IMR-90 (cell line): ENCODE results near the gene FAIM2. TPM values are rescaled to one million over a fixed set of nuclear protein-coding genes. Genes with fewer than 3 reads are reported as not detected.

Experiments used
- ATAC-seq: fragments of 200-7000 bp; cut with Tn5 transposase; 2 replicates; pipeline ENCODE4 v1.9.1; 2020; ENCODE audit warnings: low read depth, mild to moderate bottlenecking, moderate library complexity
- BruUV-seq: library from RNA; stranded (reverse); fragments of 400-500 nt; replicated peaks from 2 replicates; lab custom pipeline; 2021; lab: Mats Ljungman, UMichigan
- CTCF ChIA-PET: fragments of 300-600 bp; formaldehyde crosslinking; extraction: SDS; loops from one replicate; lab custom pipeline; 2021; ENCODE audit warnings: antibody characterized with exemption; lab: Yijun Ruan, JAX
- POLR2A ChIA-PET: fragments of 300-600 bp; sonication (Branson Sonifier 250); formaldehyde crosslinking; loops from one replicate; lab custom pipeline; 2022; ENCODE audit warnings: antibody characterized with exemption; ENCODE audit not compliant: unreplicated experiment; lab: Charles Lee
- DNase-seq: peaks from one replicate; pipeline ENCODE4 v3.0.0; 2013
- H2AFZ ChIP-seq: replicated peaks from 2 replicates; pipeline ENCODE3; 2013; ENCODE audit warnings: low read length, mild to moderate bottlenecking; ENCODE audit not compliant: poor library complexity
- H2AK5ac ChIP-seq: 2 replicates; pipeline ENCODE4 v1.6.1; 2013; ENCODE audit warnings: low read depth, low read length, inconsistent platforms
- H2AK9ac ChIP-seq: replicated peaks from 2 replicates; pipeline ENCODE3; 2013; ENCODE audit warnings: mild to moderate bottlenecking, low read depth, low read length, moderate library complexity; ENCODE audit not compliant: poor library complexity
- H2BK120ac ChIP-seq: 2 replicates; pipeline ENCODE4 v1.6.1; 2013; ENCODE audit warnings: low read depth, low read length, inconsistent platforms
- H2BK15ac ChIP-seq: 3 replicates; pipeline ENCODE4 v1.6.1; 2013; ENCODE audit warnings: low read depth, low read length, inconsistent platforms
- H2BK20ac ChIP-seq: 2 replicates; pipeline ENCODE4 v1.6.1; 2013; ENCODE audit warnings: low read depth, mild to moderate bottlenecking, inconsistent platforms, low read length, moderate library complexity
- H2BK5ac ChIP-seq: 2 replicates; pipeline ENCODE4 v1.6.1; 2013; ENCODE audit warnings: mild to moderate bottlenecking, low read depth, low read length, inconsistent platforms; ENCODE audit not compliant: poor library complexity, severe bottlenecking
- H3K14ac ChIP-seq: replicated peaks from 2 replicates; pipeline ENCODE4 v1.6.1; 2013; ENCODE audit warnings: low read depth, low read length, inconsistent platforms
- H3K18ac ChIP-seq: 2 replicates; pipeline ENCODE4 v1.6.1; 2013; ENCODE audit warnings: low read depth, low read length, control low read depth
- H3K23ac ChIP-seq: 2 replicates; pipeline ENCODE4 v1.6.1; 2013; ENCODE audit warnings: low read depth, low read length, inconsistent platforms
- H3K27ac ChIP-seq: 2 replicates; pipeline ENCODE4 v1.5.1; 2013; ENCODE audit warnings: mild to moderate bottlenecking, control low read depth, low read length; ENCODE audit not compliant: insufficient read depth
- H3K27me3 ChIP-seq: 2 replicates; pipeline ENCODE4 v1.6.1; 2013; ENCODE audit warnings: low read length; ENCODE audit not compliant: control insufficient read depth, insufficient read depth
- H3K36me3 ChIP-seq: 2 replicates; pipeline ENCODE4 v1.6.1; 2013; ENCODE audit warnings: low read length, mixed read lengths; ENCODE audit not compliant: control insufficient read depth, insufficient read depth
- H3K4ac ChIP-seq: 2 replicates; pipeline ENCODE4 v1.6.1; 2013; ENCODE audit warnings: low read depth, low read length, inconsistent platforms
- H3K4me1 ChIP-seq: 2 replicates; pipeline ENCODE4 v1.6.1; 2013; ENCODE audit warnings: low read length, mixed read lengths; ENCODE audit not compliant: control insufficient read depth, insufficient read depth
- H3K4me2 ChIP-seq: 2 replicates; pipeline ENCODE4 v1.6.1; 2013; ENCODE audit warnings: low read depth, mild to moderate bottlenecking, control low read depth, low read length, moderate library complexity
- H3K4me3 ChIP-seq: 2 replicates; pipeline ENCODE4 v1.5.1; 2013; ENCODE audit warnings: low read depth, mild to moderate bottlenecking, control low read depth, low read length, moderate library complexity; ENCODE audit not compliant: insufficient read depth
- H3K56ac ChIP-seq: 2 replicates; pipeline ENCODE4 v1.6.1; 2013; ENCODE audit warnings: low read length, inconsistent platforms; ENCODE audit not compliant: insufficient read depth; ENCODE audit errors: extremely low read depth
- H3K79me1 ChIP-seq, 2 experiments: 2 replicates each; pipeline ENCODE4 v1.6.1; 2013; ENCODE audit warnings: low read length in 2 of 2, inconsistent platforms in 1 of 2, low read depth in 1 of 2
- H3K9ac ChIP-seq: 2 replicates; pipeline ENCODE4 v1.6.1; 2013; ENCODE audit warnings: low read depth, low read length, control low read depth
- H3K9me1 ChIP-seq: 2 replicates; pipeline ENCODE4 v1.6.1; 2013; ENCODE audit warnings: low read length, inconsistent platforms; ENCODE audit not compliant: insufficient read depth
- H3K9me3 ChIP-seq: 2 replicates; pipeline ENCODE4 v1.6.1; 2013; ENCODE audit warnings: low read length; ENCODE audit not compliant: control insufficient read depth, insufficient read depth
- H4K20me1 ChIP-seq: 2 replicates; pipeline ENCODE4 v1.6.1; 2013; ENCODE audit warnings: low read length, inconsistent platforms; ENCODE audit not compliant: insufficient read depth
- H4K5ac ChIP-seq: 2 replicates; pipeline ENCODE4 v1.6.1; 2013; ENCODE audit warnings: mild to moderate bottlenecking, low read depth, low read length, control low read depth
- H4K8ac ChIP-seq, 2 experiments: 2 replicates each; pipeline ENCODE4 v1.6.1; 2013; ENCODE audit warnings: low read depth in 2 of 2, low read length in 2 of 2, control low read depth in 1 of 2, inconsistent platforms in 1 of 2
- H4K91ac ChIP-seq: 2 replicates; pipeline ENCODE4 v1.6.1; 2013; ENCODE audit warnings: low read depth, low read length, inconsistent platforms; ENCODE audit not compliant: insufficient read depth
- FOS ChIP-seq: fragments of 150-350 bp; IDR thresholded peaks from 2 replicates; pipeline ENCODE4 v1.6.1; 2016; ENCODE audit warnings: low read depth, low read length
- MAFK ChIP-seq: IDR thresholded peaks from 2 replicates; pipeline ENCODE4 v1.6.1; 2012; ENCODE audit warnings: low read depth, low read length, improper control_type of control experiment
- MAZ ChIP-seq: IDR thresholded peaks from 2 replicates; pipeline ENCODE4 v1.6.1; 2012; ENCODE audit warnings: low read depth, mild to moderate bottlenecking, low read length, improper control_type of control experiment, moderate library complexity, borderline replicate concordance
- MXI1 ChIP-seq: IDR thresholded peaks from 2 replicates; pipeline ENCODE4 v1.6.1; 2012; ENCODE audit warnings: low read depth, mild to moderate bottlenecking, low read length, moderate library complexity, borderline replicate concordance
- NFE2L2 ChIP-seq: fragments of 150-350 bp; IDR thresholded peaks from 2 replicates; pipeline ENCODE4 v1.6.1; 2016; ENCODE audit warnings: low read depth, mild to moderate bottlenecking, low read length
- WGBS, 2 experiments: methylation state at CpG; one replicate each; pipeline versions ENCODE4 v1.1.5 to v1.1.7; 2013; ENCODE audit warnings: missing lambda C conversion rate in 2 of 2; ENCODE audit not compliant: insufficient read length in 1 of 2; ENCODE audit errors: extremely low coverage in 2 of 2; 5-methylcytosine and 5-hydroxymethylcytosine counted together
- dilution Hi-C: fragments of 300-500 bp; cut with HindIII; formaldehyde crosslinking; loops from one replicate; pipeline ENCODE4 v1.14.3; 2018; ENCODE audit warnings: low sequenced_read_pairs; ENCODE audit not compliant: unreplicated experiment
- in situ Hi-C: fragments of 300-500 bp; cut with MboI; formaldehyde crosslinking; loops from 3 replicates; pipeline ENCODE4 v1.14.3; 2019; ENCODE audit warnings: low sequenced_read_pairs, inconsistent platforms, mixed read lengths
- intact Hi-C: fragments of 100-400 bp; cut with micrococcal nuclease; formaldehyde crosslinking; loops from 2 replicates; pipeline ENCODE4 v1.10.0; 2022
- polyA plus RNA-seq, 3 experiments: library from polyadenylated mRNA; depleted of rRNA; stranded (reverse); fragments of >200 nt; gene quantifications; 2 replicates each; pipeline ENCODE4 v1.2.3, GENCODE V29; 2012; ENCODE audit warnings: low replicate concordance in 1 of 3
- total RNA-seq: library from RNA; depleted of rRNA; stranded (reverse); fragments of >200 nt; gene quantifications from 2 replicates; pipeline ENCODE4 v1.2.3, GENCODE V29; 2012

FAIM2 gene
- total and polyA plus RNA-seq, 2 of the 4 experiments (the other 2 are of a cell fraction), result 0.72 to 5.3 TPM

DNA sequence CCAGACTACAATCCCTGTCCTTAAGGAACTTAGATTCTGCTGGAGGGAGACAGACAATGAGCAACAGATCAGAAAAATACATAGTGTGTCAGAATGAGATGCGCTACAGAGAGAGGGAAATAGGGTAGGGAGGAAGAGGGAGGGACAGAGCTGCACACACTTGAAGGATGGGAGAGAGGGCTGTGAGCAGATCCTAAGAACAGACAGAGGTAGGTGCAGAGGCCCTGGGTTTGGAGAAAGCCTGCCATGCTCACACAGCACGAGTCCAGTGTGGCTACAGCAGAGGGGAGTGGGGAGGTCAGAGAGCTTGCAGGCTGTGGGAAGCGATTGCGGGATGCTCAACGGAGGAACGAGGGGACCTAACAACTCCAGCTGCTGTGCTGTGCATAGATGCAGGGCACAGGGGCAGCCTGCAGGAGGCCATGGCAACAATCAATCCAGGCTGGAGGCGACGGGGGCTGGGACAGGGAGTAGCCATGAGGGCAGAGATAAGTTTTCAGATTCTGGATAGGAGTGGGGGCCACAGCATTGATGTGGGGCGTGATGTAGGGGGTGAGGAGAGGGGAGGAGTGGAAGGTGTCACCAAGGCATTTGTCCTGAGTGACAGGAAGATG is 20.7 kb downstream of the FAIM2 start:
- Histone ChIP-seq H2BK120ac (no peak overlapping the region), H3K18ac (no peak overlapping the region), H3K14ac (no peak overlapping the region), H3K4me1 (no peaks in the 10 kb centered on the region), H3K9me3 (no peaks in the 10 kb centered on the region), H2AK5ac (no peak overlapping the region), H3K27me3 (peaks cover 41% of the 10 kb centered on the region), H3K56ac (no peak overlapping the region), H2AFZ (no peak overlapping the region), H4K5ac (no peak overlapping the region), H3K9ac (no peak overlapping the region), H3K23ac (no peak overlapping the region), H4K8ac (no peak overlapping the region), H4K20me1 (no peaks in the 10 kb centered on the region), H2BK20ac (no peak overlapping the region), H4K91ac (no peak overlapping the region), H3K4me3 (no peak overlapping the region), H3K4ac (no peak overlapping the region), H3K79me1 (no peaks in the 10 kb centered on the region), H2AK9ac (no peak overlapping the region), H3K4me2 (no peak overlapping the region), H3K9me1 (no peaks in the 10 kb centered on the region), H3K36me3 (no peaks in the 10 kb centered on the region), H2BK5ac (no peak overlapping the region), H2BK15ac (no peak overlapping the region), H3K27ac (no peak overlapping the region)
- 45% methylated on average over 5 of the region's 9 CpGs; no CpG with 5 or more reads in 1 of the 2 experiments for WGBS, 2 experiments
- in situ Hi-C loops (no loop called here), dilution Hi-C loops (no loop called here), intact Hi-C loops (no loop called here)
- no TSS peak for BruUV-seq
- TF ChIP-seq MAZ (no peak), NFE2L2 (no peak), MAFK (no peak), FOS (no peak), MXI1 (no peak)
- ChIA-PET POLR2A (no interaction called here), CTCF (no interaction called here)
- ATAC-seq (no peak), DNase-seq (no peak)
